ENCODE results near the gene GRK5.

- TF ChIP-seq CTCF (IDR thresholded peaks at IDR 0.05): no peak
- TF ChIP-seq POLR2A (IDR thresholded peaks at IDR 0.05): no peak
Measured at GRCh38 chr10:119340893-119341458, 133.6 kb downstream of the GRK5 start.

All from thyroid gland (tissue), 4 donors.